HG02798 (cell line): ENCODE measurements around the gene PROM1.

Experiments used
- ATAC-seq: cut with Tn5 transposase; IDR thresholded peaks from one replicate; pipeline ENCODE4 v1.9.1; 2021; ENCODE audit warnings: mild to moderate bottlenecking; ENCODE audit not compliant: unreplicated experiment, poor library complexity

PROM1 gene, protein sequence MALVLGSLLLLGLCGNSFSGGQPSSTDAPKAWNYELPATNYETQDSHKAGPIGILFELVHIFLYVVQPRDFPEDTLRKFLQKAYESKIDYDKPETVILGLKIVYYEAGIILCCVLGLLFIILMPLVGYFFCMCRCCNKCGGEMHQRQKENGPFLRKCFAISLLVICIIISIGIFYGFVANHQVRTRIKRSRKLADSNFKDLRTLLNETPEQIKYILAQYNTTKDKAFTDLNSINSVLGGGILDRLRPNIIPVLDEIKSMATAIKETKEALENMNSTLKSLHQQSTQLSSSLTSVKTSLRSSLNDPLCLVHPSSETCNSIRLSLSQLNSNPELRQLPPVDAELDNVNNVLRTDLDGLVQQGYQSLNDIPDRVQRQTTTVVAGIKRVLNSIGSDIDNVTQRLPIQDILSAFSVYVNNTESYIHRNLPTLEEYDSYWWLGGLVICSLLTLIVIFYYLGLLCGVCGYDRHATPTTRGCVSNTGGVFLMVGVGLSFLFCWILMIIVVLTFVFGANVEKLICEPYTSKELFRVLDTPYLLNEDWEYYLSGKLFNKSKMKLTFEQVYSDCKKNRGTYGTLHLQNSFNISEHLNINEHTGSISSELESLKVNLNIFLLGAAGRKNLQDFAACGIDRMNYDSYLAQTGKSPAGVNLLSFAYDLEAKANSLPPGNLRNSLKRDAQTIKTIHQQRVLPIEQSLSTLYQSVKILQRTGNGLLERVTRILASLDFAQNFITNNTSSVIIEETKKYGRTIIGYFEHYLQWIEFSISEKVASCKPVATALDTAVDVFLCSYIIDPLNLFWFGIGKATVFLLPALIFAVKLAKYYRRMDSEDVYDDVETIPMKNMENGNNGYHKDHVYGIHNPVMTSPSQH

DNA sequence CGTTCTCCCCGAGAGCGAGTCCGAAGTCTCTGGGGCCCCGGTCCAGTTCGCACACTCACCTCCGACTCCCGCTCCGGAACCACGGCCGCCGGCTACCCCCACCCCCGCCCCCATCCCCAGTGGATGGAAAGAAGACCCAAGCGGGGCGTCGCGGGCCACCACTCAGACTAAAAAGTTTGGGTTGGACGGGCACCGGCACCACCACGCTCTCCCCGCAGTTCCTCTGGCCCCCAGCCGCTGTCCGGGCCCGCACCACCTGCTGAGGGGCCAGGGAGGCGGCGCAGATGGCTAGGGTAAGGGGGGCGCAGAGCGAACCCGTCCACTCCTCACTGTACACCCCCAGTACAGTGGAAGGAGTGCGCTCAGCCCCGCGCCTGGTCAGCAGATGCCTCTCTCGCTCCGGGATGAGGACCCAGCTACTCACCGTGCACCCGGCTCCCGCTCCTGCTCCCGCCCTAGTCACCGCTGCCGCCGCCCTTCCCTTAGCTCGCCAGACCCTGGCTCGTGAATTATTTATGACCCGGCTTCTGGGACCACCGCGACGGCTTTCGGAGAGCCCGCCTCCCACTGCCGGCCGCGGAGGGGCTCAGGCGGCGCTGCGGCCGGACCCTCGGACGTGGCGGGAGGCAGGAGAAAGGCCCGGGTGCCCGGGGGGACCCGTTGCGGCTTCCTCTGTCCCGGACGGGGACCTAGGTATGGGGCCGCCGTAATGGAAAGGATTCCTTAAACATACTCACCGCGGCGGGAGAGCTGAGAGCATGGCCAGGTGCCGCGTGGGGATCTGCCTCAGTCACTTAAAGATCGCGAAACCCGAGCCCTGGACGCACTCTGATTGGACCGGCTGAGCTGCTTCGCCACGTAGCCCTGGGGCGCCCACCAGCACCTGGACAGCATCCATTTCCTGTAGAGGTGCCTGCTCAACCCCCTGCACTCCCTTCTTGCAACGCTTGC is at the start of gene PROM1:
TSS of gene PROM1 (minus strand) at position 783 of the 951 bp plus-strand sequence. CDS start 8,117 bp downstream, outside the sequence.
- no peak for ATAC-seq

DNA sequence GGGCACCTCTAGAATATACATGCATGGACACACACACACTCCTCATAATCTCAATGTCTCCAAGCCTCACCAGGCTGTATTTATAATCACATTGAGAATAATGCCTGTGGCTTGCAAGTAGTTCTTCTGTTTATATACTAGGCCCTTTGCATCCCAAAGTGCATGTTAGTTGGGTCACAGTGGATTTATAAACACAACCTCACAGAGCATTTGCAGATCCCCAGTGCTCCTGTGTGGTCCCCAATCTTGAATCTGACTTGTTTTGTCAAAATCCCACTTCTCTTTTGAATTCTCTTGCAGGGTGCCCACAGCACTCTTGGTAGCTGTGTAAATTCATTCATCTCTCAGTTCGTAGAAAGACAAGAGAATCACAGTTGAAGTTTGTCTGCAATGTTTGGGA is 49.6 kb upstream of the PROM1 start:
- no peak for ATAC-seq

- ATAC-seq: no peak
These were observed 47.5 kb upstream of the PROM1 start for GRCh38 chr4:16131293-16131692.

DNA sequence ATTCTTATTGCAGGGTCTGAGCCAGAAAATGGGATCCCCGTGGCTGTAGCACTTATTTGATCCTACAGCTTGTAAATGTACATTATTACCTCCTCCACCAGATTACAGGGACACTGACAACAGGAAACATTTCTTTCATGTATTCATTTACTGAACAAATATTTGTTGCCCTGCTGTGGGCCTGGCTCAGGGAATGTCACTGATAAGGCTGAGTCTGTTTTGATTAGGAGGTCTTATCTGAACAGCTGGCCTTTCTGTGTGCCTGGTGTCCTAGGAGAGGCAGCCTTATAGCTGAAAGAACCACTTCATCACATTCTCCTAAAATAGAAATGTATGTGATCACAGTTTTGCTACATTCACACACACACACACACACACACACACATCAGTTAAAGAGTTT is 45.5 kb upstream of the PROM1 start:
- no peak for ATAC-seq

- ATAC-seq: no peak
These were observed 42.9 kb upstream of the PROM1 start for GRCh38 chr4:16126714-16127113.

GRCh38 chr4:16125571-16126445 is 42.0 kb upstream of the PROM1 start:
- no peak for ATAC-seq

GRCh38 chr4:16124232-16124631 is 40.4 kb upstream of the PROM1 start:
- ATAC-seq: no peak

DNA sequence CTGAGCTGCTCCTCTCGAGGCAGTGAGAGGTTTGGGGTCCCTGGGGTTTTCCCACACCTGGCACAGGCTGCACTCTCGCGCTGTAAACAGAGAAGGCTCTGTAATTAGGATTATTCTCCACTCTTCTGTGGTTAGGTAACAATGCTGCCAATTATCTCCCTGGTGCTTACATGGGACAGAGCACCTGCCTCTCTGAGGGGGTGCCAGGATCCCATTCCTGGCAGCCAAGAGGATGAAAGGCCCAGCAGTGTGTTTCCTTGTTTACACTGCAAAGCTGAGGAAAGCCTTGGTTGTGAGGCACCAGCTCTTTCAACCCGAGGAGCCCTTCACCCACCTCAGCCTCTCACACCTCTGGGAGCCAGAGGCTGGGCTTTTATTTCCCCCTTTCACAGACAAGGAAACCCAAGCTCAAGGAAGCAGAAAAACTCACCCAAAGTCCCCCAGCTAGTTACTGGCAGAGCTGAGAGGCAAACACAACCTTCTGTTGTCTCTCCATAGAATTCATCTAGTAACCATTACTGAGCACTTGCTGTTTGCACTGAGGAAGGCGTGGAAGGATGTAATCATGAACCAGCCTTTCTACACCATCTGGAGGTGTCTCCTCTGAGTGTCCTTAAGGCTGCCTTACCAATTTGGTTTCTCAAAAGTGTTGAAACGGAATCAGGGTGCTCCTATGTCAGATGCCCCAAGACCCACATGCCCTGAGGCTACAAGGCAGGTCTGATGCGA is 39.7 kb upstream of the PROM1 start:
- no peak for ATAC-seq

DNA sequence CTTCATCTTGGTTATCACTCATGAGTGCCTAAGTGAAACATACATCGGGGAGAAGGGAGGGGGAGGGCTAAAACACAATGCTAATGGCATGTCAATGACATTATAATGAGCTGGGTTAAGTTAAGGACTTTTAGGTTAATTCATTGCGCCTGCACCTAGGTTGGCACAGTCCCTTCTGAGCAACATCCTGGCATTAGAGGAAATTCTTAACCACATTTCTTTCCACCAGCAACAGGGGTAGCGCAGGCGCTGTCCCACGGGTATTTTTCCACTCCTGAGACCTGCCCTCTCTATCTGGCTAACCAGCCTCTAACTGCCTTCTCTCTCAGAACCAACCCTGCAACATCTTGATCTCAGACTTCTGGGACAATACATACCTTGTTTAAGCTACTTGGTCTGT is 39.0 kb upstream of the PROM1 start:
- no peak for ATAC-seq

GRCh38 chr4:16122308-16122711 is 38.5 kb upstream of the PROM1 start:
- no peak for ATAC-seq

- peak; percentile 49 for ATAC-seq
These were observed 36.9 kb upstream of the PROM1 start for GRCh38 chr4:16120720-16121119.

- ATAC-seq: no peak
These were observed 36.2 kb upstream of the PROM1 start for GRCh38 chr4:16119981-16120380.

- ATAC-seq: no peak
These were observed 34.3 kb upstream of the PROM1 start for GRCh38 chr4:16118090-16118489.

DNA sequence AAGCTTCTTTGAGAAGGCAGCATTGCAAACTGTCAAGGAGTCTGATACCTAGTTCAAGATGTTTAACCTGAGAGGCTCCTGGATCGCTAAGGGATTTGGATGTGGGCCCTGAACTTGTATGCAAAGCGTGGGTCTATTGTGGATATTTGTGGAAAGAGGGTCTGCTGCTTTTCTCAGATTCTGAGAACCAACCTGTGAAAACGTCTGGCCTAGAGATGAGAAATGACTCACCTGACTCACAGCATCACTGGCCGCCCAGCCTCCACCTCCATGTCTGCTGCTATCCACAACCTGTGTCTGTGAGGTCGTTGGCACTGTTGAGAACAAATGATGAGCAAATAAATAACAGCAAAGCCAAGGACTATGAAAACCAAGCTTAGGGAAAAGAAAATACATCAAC is 33.3 kb upstream of the PROM1 start:
- ATAC-seq: no peak

DNA sequence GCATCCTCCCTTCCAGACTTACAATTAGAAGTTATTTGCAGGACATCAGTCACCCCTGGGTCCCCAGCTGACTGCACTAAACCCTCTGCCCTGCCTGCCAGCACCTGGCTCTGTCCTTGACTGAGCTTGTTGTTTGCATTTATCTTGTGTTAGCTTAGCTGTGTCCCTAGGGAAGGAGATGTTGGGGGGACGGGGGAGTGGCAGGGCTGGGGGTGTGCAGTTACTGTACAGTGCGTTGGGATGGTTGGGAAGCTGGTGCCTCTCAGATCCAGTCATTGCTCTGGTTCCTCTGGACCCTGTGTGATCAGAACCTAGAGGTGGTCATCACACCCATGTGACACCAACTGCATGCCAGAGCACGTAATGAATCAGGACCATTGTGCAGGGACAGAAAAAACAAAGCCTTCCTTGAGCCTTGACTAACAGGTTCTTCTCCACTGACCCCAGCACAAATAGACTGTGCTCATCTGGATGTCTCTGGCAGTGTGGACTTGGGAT is 32.7 kb upstream of the PROM1 start:
- ATAC-seq: no peak

DNA sequence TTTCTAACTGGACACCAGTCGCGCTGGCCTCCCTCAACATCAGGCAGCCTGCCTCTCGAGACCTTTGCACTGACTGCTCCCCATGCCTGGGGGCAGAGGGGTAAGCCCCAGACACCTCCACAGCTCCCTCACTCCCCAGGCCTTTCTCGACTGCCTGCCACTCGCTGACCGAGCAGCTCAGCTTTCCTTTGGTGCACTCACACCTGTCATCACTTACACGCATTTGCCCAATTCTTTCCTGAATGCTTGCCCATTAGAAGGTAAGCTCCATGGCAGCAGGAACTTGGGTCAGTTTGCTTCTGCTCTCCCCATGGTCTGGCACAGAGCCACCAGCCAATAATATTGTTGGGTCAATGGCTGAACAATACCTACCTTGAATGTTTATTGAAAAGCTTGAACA is 32.2 kb upstream of the PROM1 start:
- no peak for ATAC-seq

GRCh38 chr4:16114546-16114945 is 30.7 kb upstream of the PROM1 start:
- ATAC-seq: no peak

DNA sequence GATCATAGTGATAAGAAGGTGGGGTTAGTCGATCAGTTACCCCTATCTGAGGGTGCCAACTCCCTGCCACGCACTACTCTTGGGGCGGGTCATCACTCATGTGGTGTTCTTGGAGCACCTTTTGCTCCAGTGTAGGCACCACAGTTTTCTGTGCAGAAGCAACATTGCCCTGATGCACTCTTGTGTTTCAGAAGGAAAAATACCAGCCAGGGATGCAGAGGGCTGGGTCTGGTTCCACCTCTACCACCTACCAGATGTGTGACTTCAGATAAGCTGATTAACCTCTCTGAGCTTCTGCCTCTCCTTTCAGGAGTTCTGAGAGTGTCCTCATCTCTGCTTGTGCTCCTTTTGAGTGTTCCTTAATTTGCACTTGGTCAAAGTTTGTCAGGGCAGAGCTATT is 29.9 kb upstream of the PROM1 start:
- ATAC-seq: no peak

DNA sequence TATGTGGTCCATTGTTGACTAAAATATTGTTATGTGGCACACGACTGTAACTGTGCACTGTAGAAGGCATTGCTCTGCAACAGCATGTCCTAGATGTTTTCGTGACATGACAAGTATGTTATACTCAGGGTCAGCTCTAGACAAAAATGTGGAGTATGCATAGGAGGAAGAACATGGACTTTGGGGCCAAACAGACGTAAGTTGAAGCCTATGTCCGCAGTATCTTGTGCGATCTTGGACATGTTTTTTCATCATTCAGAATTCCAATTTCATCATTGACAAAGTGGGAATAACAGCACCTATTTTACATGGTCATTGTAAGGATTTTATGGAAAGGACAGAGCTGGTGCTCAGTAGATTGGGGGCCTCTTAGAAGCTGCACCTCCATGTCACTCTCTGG is 27.7 kb upstream of the PROM1 start:
- no peak for ATAC-seq
